B cell (primary cell): Measurements from ENCODE around the gene KLHL36. TPM values are rescaled to one million over a fixed set of nuclear protein-coding genes. Genes with fewer than 3 reads are reported as not detected.
A peak's percentile ranks its signal among the peaks of the same experiment; 100 is the strongest.

Experiments used
- ATAC-seq: fragments of 200-7000 bp; cut with Tn5 transposase; one replicate; pipeline ENCODE4 v1.10.0; 2021; ENCODE audit warnings: low read depth, mild to moderate bottlenecking, moderate number of reproducible peaks, moderate library complexity
- CTCF ChIA-PET: fragments of 350-600 bp; sonication (Branson Sonifier 250); formaldehyde crosslinking; loops from one replicate; lab custom pipeline; 2021; ENCODE audit warnings: antibody characterized with exemption, inconsistent platforms; lab: Charles Lee
- POLR2A ChIA-PET: fragments of 350-600 bp; sonication (Branson Sonifier 250); formaldehyde crosslinking; loops from one replicate; lab custom pipeline; 2021; ENCODE audit warnings: antibody characterized with exemption; lab: Charles Lee
- DNase-seq: peaks from one replicate; pipeline ENCODE4 v3.0.0; 2013
- H2AFZ ChIP-seq: 2 replicates; pipeline ENCODE4 v1.6.1; 2012; ENCODE audit warnings: mild to moderate bottlenecking, low read depth, low read length; ENCODE audit not compliant: insufficient read depth, poor library complexity, severe bottlenecking
- H3K27ac ChIP-seq, 2 donors: 1 replicate in 1 of 2; 2 replicates in 1 of 2; pipeline ENCODE4 v1.5.1; 2012 to 2013; ENCODE audit warnings: low read length in 2 of 2, mild to moderate bottlenecking in 2 of 2, moderate library complexity in 1 of 2
- H3K27me3 ChIP-seq, 4 experiments: fragments of 200-600 bp in 1 of 4; sonication (generic) in 1 of 4; replicated peaks in 1 of 4; 1 replicate in 2 of 4; 2 replicates in 2 of 4; pipeline versions ENCODE4 v1.6.1 to v1.7.0; 2013 to 2016; ENCODE audit warnings: low read length in 3 of 4, mild to moderate bottlenecking in 2 of 4, mixed read lengths in 1 of 4, moderate library complexity in 1 of 4; ENCODE audit not compliant: insufficient read depth in 4 of 4, control insufficient read depth in 3 of 4; ENCODE audit errors: control extremely low read depth in 1 of 4
- H3K36me3 ChIP-seq, 2 experiments: replicated peaks in 1 of 2; 1 replicate in 1 of 2; 2 replicates in 1 of 2; pipeline versions ENCODE4 v1.6.1 to v1.7.1; 2013; ENCODE audit warnings: low read length in 1 of 2; ENCODE audit not compliant: insufficient read depth in 2 of 2, control insufficient read depth in 1 of 2; ENCODE audit errors: control extremely low read depth in 1 of 2, extremely low read depth in 1 of 2
- H3K4me1 ChIP-seq, 2 donors: fragments of 200-600 bp in 1 of 2; sonication (generic) in 1 of 2; 1 replicate in 1 of 2; 2 replicates in 1 of 2; pipeline versions ENCODE4 v1.5.1 to v1.6.1; 2013 to 2017; ENCODE audit warnings: low read length in 2 of 2; ENCODE audit not compliant: control insufficient read depth in 2 of 2, insufficient read depth in 2 of 2
- H3K4me2 ChIP-seq: replicated peaks from 2 replicates; pipeline ENCODE3; 2012; ENCODE audit warnings: mild to moderate bottlenecking, low read depth, low read length; ENCODE audit not compliant: poor library complexity, severe bottlenecking
- H3K4me3 ChIP-seq, 5 experiments: fragments of 200-600 bp in 1 of 5; sonication (generic) in 1 of 5; 1 replicate in 3 of 5; 2 replicates in 2 of 5; pipeline versions ENCODE4 v1.5.1 to v1.7.0; 2011 to 2016; ENCODE audit warnings: low read length in 4 of 5, mild to moderate bottlenecking in 4 of 5, low read depth in 2 of 5, control low read depth in 1 of 5, moderate library complexity in 1 of 5; ENCODE audit not compliant: insufficient read depth in 1 of 5; ENCODE audit errors: control extremely low read depth in 1 of 5, extremely low read depth in 1 of 5
- H3K79me2 ChIP-seq: fragments of 200-600 bp; sonication (generic); one replicate; pipeline ENCODE4 v1.6.0; 2016; ENCODE audit warnings: low read length; ENCODE audit not compliant: control insufficient read depth, insufficient read depth
- H3K9ac ChIP-seq: fragments of 200-600 bp; sonication (generic); 2 replicates; pipeline ENCODE4 v1.6.1; 2017; ENCODE audit warnings: mild to moderate bottlenecking, low read length, moderate library complexity
- H3K9me3 ChIP-seq, 3 donors: one replicate each; pipeline versions ENCODE4 v1.6.1 to v1.7.1; 2013; ENCODE audit warnings: low read length in 2 of 3; ENCODE audit not compliant: control insufficient read depth in 2 of 3, insufficient read depth in 1 of 3; ENCODE audit errors: control extremely low read depth in 1 of 3
- H4K20me1 ChIP-seq: 2 replicates; pipeline ENCODE4 v1.6.0; 2012; ENCODE audit warnings: mild to moderate bottlenecking, low read length; ENCODE audit not compliant: insufficient read depth, control insufficient read depth, poor library complexity, severe bottlenecking
- H3K27ac Mint-ChIP-seq: one replicate; pipeline ENCODE4 v1.8.0; 2021; ENCODE audit warnings: mixed read lengths
- H3K27me3 Mint-ChIP-seq: one replicate; pipeline ENCODE4 v1.8.0; 2021; ENCODE audit warnings: mixed read lengths
- H3K4me1 Mint-ChIP-seq: one replicate; pipeline ENCODE4 v1.8.0; 2021; ENCODE audit warnings: mixed read lengths
- H3K4me3 Mint-ChIP-seq: one replicate; pipeline ENCODE4 v1.8.0; 2021; ENCODE audit warnings: mixed read lengths
- H3K9me3 Mint-ChIP-seq: one replicate; pipeline ENCODE4 v1.8.0; 2022; ENCODE audit warnings: mixed read lengths; ENCODE audit not compliant: insufficient read depth
- EZH2 ChIP-seq: IDR thresholded peaks from 2 replicates; pipeline ENCODE4 v1.6.1; 2012; ENCODE audit warnings: borderline replicate concordance, low read depth, mild to moderate bottlenecking, moderate library complexity, low read length; ENCODE audit not compliant: insufficient read depth, poor library complexity, severe bottlenecking
- WGBS: methylation state at CpG from one replicate; pipeline ENCODE4 v1.1.5; 2013; ENCODE audit warnings: missing lambda C conversion rate; ENCODE audit not compliant: insufficient coverage; 5-methylcytosine and 5-hydroxymethylcytosine counted together
- intact Hi-C: fragments of 100-400 bp; cut with micrococcal nuclease; formaldehyde crosslinking; loops from one replicate; pipeline ENCODE4 v1.10.0; 2022
- polyA plus RNA-seq: library from polyadenylated mRNA; depleted of rRNA; stranded (reverse); fragments of >200 nt; gene quantifications from 2 replicates; pipeline ENCODE4 v1.2.3, GENCODE V29; 2012
- total RNA-seq, 2 donors: library from RNA; stranded (reverse); fragments of 120-200 nt in 1 of 2; gene quantifications; 1 replicate in 1 of 2; 2 replicates in 1 of 2; pipeline versions ENCODE4 v1.2.3 to v1.2.4, GENCODE V29; 2013 to 2022
- TF ChIP-seq, protein P1 (sequence below): fragments of 200-600 bp; IDR thresholded peaks from one replicate; pipeline ENCODE4 v1.8.0; 2022; ENCODE audit warnings: antibody characterized with exemption, mild to moderate bottlenecking

Gene KLHL36
- total and polyA plus RNA-seq, 2 donors (not counting 1 experiment from before 2014, with no cell fraction given): 90.3 to 135 TPM

DNA sequence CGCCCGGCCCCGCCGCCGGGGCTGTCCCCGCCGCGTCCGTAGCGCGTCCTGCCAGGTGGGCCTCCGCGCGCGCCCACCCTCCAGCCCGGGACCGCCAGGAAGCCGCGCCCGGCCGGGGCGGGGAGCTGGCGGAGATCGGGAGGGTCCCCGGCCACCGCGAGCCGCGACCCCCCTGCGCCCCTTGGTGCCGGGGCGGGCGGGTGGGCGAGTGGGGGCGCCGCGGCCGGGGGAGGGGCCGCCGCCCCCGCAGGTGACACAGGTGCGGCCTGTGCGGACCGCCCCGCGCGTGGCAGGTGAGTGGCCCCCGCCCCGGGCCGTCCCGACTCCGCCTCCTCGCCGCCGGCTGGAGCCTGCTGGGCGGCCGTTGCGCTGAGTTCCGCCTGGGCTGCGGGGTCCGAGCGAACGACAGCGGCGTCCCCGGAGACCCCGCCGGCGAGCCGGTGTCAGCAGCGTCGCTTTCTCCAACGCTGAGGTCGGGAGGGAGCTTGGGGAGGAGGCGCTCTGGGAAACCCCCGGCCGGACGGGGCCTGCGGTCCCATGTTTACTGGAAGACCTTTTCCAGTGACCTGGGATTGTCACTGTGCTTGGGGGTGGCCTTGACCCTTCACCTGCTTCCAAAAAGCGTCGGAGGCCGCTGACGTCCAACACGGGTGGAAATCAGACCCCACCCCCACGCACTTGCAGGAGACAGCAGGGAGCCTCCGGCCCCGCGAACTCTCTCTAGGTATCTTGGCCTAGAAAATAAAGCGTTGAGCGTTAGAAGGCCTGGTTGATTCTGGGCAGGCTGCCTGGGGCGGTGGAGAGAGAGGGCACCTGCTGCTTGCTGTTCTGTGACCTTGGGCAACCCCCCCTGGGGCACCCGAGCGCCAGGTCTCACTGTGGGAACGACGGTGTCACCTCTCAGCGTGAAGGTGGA lies 542 bp downstream of the KLHL36 start:
- POLR2A ChIA-PET: interaction anchor here (0.5 to 2.0 kb wide), 4 partner anchors 8 to 130 kb away, joined by 4 to 5 read pairs (median 4); no protein-coding TSS in a partner anchor
- 2% methylated on average over 93 of the region's 96 CpGs for WGBS

DNA sequence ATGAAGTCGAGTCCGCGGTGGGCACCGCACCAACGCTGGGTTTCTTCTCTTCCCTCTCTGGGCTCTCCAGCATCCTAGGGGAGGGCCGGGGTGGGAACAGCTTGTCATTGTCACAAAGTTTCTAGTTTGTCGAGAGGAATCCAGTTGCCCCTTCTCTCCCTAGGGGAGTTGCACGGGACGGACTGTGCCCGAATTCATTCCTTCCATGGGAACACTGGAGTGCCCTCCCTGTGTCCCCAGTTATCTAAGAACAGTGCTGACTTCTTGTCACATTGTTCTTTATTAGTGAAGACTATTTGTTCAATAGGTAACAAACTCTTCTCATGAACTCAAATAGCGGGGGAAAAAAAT lies 1.2 kb downstream of the KLHL36 start:
- peak overlapping the region in 4 of 5 experiments; percentile 65 to 75 (median 72) for H3K4me3 ChIP-seq
- no peaks in the 10 kb centered on the region for H3K9me3 ChIP-seq
- TF ChIP-seq, protein P1, sequence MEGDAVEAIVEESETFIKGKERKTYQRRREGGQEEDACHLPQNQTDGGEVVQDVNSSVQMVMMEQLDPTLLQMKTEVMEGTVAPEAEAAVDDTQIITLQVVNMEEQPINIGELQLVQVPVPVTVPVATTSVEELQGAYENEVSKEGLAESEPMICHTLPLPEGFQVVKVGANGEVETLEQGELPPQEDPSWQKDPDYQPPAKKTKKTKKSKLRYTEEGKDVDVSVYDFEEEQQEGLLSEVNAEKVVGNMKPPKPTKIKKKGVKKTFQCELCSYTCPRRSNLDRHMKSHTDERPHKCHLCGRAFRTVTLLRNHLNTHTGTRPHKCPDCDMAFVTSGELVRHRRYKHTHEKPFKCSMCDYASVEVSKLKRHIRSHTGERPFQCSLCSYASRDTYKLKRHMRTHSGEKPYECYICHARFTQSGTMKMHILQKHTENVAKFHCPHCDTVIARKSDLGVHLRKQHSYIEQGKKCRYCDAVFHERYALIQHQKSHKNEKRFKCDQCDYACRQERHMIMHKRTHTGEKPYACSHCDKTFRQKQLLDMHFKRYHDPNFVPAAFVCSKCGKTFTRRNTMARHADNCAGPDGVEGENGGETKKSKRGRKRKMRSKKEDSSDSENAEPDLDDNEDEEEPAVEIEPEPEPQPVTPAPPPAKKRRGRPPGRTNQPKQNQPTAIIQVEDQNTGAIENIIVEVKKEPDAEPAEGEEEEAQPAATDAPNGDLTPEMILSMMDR: no peak
- TF ChIP-seq EZH2: no peak
- H3K36me3 ChIP-seq: peaks cover 9 to 30% of the 10 kb centered on the region in 2 experiments
- peaks cover 65% of the 10 kb centered on the region for H3K79me2 ChIP-seq
- 70% methylated on average over 9 of the region's 11 CpGs for WGBS
- ATAC-seq (no peak), DNase-seq (no peak)
- Mint-ChIP-seq H3K4me1 (peaks cover 40% of the 10 kb centered on the region), H3K27me3 (no peaks in the 10 kb centered on the region), H3K4me3 (peak overlapping the region; percentile 83), H3K9me3 (no peaks in the 10 kb centered on the region), H3K27ac (peak overlapping the region; percentile 81)
- peaks cover 32% of the 10 kb centered on the region for H4K20me1 ChIP-seq
- intact Hi-C loops: loop anchor here (2.0 kb wide), 1 partner anchor 27 kb away; no protein-coding TSS in a partner anchor
- peaks cover 19 to 29% of the 10 kb centered on the region in 2 donors for H3K4me1 ChIP-seq
- no peaks in the 10 kb centered on the region for H3K27me3 ChIP-seq
- H2AFZ ChIP-seq: no peak overlapping the region
- CTCF ChIA-PET: interaction anchor here (1.1 to 8.5 kb wide), 4 partner anchors 27 to 143 kb away, joined by 4 to 36 read pairs (median 5); no protein-coding TSS in a partner anchor
- peak overlapping the region in 1 of 2 donors; percentile 71 for H3K27ac ChIP-seq
- H3K4me2 ChIP-seq: peak overlapping the region; percentile 94
- POLR2A ChIA-PET: interaction anchor here (2.0 kb wide), 1 partner anchor 8 kb away, joined by 4 read pairs; no protein-coding TSS in a partner anchor
- H3K9ac ChIP-seq: peak overlapping the region; percentile 79

More for the DNA sequence above, 542 bp downstream of the KLHL36 start:
- Mint-ChIP-seq H3K4me3 (peak overlapping the region; percentile 83), H3K9me3 (no peaks in the 10 kb centered on the region), H3K27me3 (no peaks in the 10 kb centered on the region), H3K4me1 (peaks cover 43% of the 10 kb centered on the region), H3K27ac (peak overlapping the region; percentile 81)
- peak overlapping the region; percentile 79 for H3K9ac ChIP-seq
- H3K36me3 ChIP-seq: peaks cover 8 to 24% of the 10 kb centered on the region in 2 experiments
- CTCF ChIA-PET: interaction anchor here (0.8 to 8.5 kb wide), 10 partner anchors 15 to 143 kb away, joined by 3 to 36 read pairs (median 4); no protein-coding TSS in a partner anchor
- peak overlapping the region; percentile 35 to 71 for H3K27ac ChIP-seq
- no peak for TF ChIP-seq EZH2
- peak overlapping the region; percentile 11 to 75 (median 70) for H3K4me3 ChIP-seq
- peaks cover 26 to 35% of the 10 kb centered on the region in 2 donors for H3K4me1 ChIP-seq
- DNase-seq (peak; percentile 62), ATAC-seq (peak; percentile 62)
- H3K9me3 ChIP-seq: no peaks in the 10 kb centered on the region
- H3K79me2 ChIP-seq: peaks cover 59% of the 10 kb centered on the region
- H3K4me2 ChIP-seq: peak overlapping the region; percentile 94
- H2AFZ ChIP-seq: peak overlapping the region; percentile 63
- peaks cover 25% of the 10 kb centered on the region for H4K20me1 ChIP-seq
- intact Hi-C loops: loop anchor here (2.0 kb wide), 1 partner anchor 26 kb away; no protein-coding TSS in a partner anchor
- no peaks in the 10 kb centered on the region for H3K27me3 ChIP-seq
